B cell (primary cell): Measurements from ENCODE around the gene KIF21B.

Experiments used
- CTCF ChIP-seq: fragments of 200-600 bp; IDR thresholded peaks from one replicate; pipeline ENCODE4 v1.8.0; 2022; ENCODE audit warnings: antibody characterized with exemption, mild to moderate bottlenecking
- EZH2 ChIP-seq: IDR thresholded peaks from 2 replicates; pipeline ENCODE4 v1.6.1; 2012; ENCODE audit warnings: borderline replicate concordance, low read depth, mild to moderate bottlenecking, moderate library complexity, low read length; ENCODE audit not compliant: insufficient read depth, poor library complexity, severe bottlenecking

- TF ChIP-seq EZH2 (no peak), CTCF (no peak)
Observed at GRCh38 chr1:200922406-200922805, 101.1 kb downstream of the KIF21B start.
